BE2C (cell line): ENCODE results near the gene FBLN1.

ENCODE experiments used
- DNase-seq: peaks from one replicate; pipeline ENCODE4 v3.0.0-alpha.2; 2020
- H3K27me3 ChIP-seq: fragments of 250-450 bp; sonication (Bioruptor Pico); 2 replicates; pipeline ENCODE4 v1.5.1; 2020; ENCODE audit warnings: mild to moderate bottlenecking
- H3K36me3 ChIP-seq: fragments of 250-450 bp; sonication (Bioruptor Pico); 2 replicates; pipeline ENCODE4 v1.5.1; 2020; ENCODE audit warnings: mild to moderate bottlenecking
- H3K4me1 ChIP-seq: fragments of 250-450 bp; sonication (Bioruptor Pico); 2 replicates; pipeline ENCODE4 v1.5.1; 2020
- H3K4me3 ChIP-seq: 2 replicates; pipeline ENCODE4 v1.5.1; 2011; ENCODE audit warnings: low read depth, low read length
- H3K9me3 ChIP-seq: fragments of 250-450 bp; sonication (Bioruptor Pico); 2 replicates; pipeline ENCODE4 v1.5.1; 2020
- CTCF ChIP-seq: IDR thresholded peaks from 2 replicates; pipeline ENCODE4 v1.5.1; 2012; ENCODE audit warnings: mild to moderate bottlenecking, low read depth, low read length

The FBLN1 gene

GRCh38 chr22:45475063-45475747 lies 27.5 kb upstream of the FBLN1 start:
- no peaks in the 10 kb centered on the region for H3K9me3 ChIP-seq
- DNase-seq = no peak
- no peaks in the 10 kb centered on the region for H3K4me1 ChIP-seq
- H3K4me3 ChIP-seq = no peak overlapping the region
- no peak for TF ChIP-seq CTCF
- H3K27me3 ChIP-seq = no peaks in the 10 kb centered on the region
- no peaks in the 10 kb centered on the region for H3K36me3 ChIP-seq

GRCh38 chr22:45475851-45476514 lies 26.7 kb upstream of the FBLN1 start:
- no peak overlapping the region for H3K4me3 ChIP-seq
- no peaks in the 10 kb centered on the region for H3K27me3 ChIP-seq
- no peaks in the 10 kb centered on the region for H3K4me1 ChIP-seq
- no peak for TF ChIP-seq CTCF
- H3K9me3 ChIP-seq = no peaks in the 10 kb centered on the region
- no peaks in the 10 kb centered on the region for H3K36me3 ChIP-seq
- no peak for DNase-seq

- DNase-seq = no peak
- no peaks in the 10 kb centered on the region for H3K27me3 ChIP-seq
- H3K9me3 ChIP-seq = no peaks in the 10 kb centered on the region
- no peak for TF ChIP-seq CTCF
- no peaks in the 10 kb centered on the region for H3K4me1 ChIP-seq
- H3K36me3 ChIP-seq = no peaks in the 10 kb centered on the region
- no peak overlapping the region for H3K4me3 ChIP-seq
Measured at GRCh38 chr22:45476814-45477213, 25.9 kb upstream of the FBLN1 start.

- Histone ChIP-seq H3K9me3 (no peaks in the 10 kb centered on the region), H3K4me3 (no peak overlapping the region), H3K4me1 (no peaks in the 10 kb centered on the region), H3K27me3 (no peaks in the 10 kb centered on the region), H3K36me3 (no peaks in the 10 kb centered on the region)
- no peak for DNase-seq
- TF ChIP-seq CTCF = no peak
Measured at GRCh38 chr22:45477366-45478107, 25.1 kb upstream of the FBLN1 start.

- no peaks in the 10 kb centered on the region for H3K36me3 ChIP-seq
- no peak for TF ChIP-seq CTCF
- H3K9me3 ChIP-seq = no peaks in the 10 kb centered on the region
- no peak for DNase-seq
- H3K4me3 ChIP-seq = no peak overlapping the region
- H3K27me3 ChIP-seq = no peaks in the 10 kb centered on the region
- no peaks in the 10 kb centered on the region for H3K4me1 ChIP-seq
Measured at GRCh38 chr22:45478108-45478771, 24.4 kb upstream of the FBLN1 start.
